CD14-positive monocyte (primary cell): ENCODE results near the gene NDUFAF4. TPM values are rescaled to one million over a fixed set of nuclear protein-coding genes. Genes with fewer than 3 reads are reported as not detected.

Experiments
- DNase-seq, 3 donors: peaks; one replicate each; pipeline ENCODE4 v3.0.0-alpha.2; 2011 to 2022
- H2AFZ ChIP-seq: 2 replicates; pipeline ENCODE4 v1.6.0; 2012; ENCODE audit warnings: mild to moderate bottlenecking, low read depth, low read length, inconsistent platforms; ENCODE audit not compliant: insufficient read depth, poor library complexity, severe bottlenecking
- H3K27ac ChIP-seq, 2 donors: 1 replicate in 1 of 2; 2 replicates in 1 of 2; pipeline ENCODE4 v1.5.1; 2012 to 2013; ENCODE audit warnings: low read length in 2 of 2, control low read depth in 1 of 2, inconsistent platforms in 1 of 2, low read depth in 1 of 2, mild to moderate bottlenecking in 1 of 2
- H3K27me3 ChIP-seq, 2 donors: one replicate each; pipeline versions ENCODE4 v1.6.0 to v1.6.1; 2011 to 2013; ENCODE audit warnings: low read length in 2 of 2; ENCODE audit not compliant: control insufficient read depth in 2 of 2, insufficient read depth in 2 of 2
- H3K36me3 ChIP-seq, 2 donors: replicated peaks in 1 of 2; 1 replicate in 1 of 2; 2 replicates in 1 of 2; pipeline versions ENCODE4 v1.5.1 to v1.6.1; 2012 to 2013; ENCODE audit warnings: low read length in 2 of 2, control low read depth in 1 of 2, inconsistent platforms in 1 of 2, mild to moderate bottlenecking in 1 of 2; ENCODE audit not compliant: insufficient read depth in 2 of 2, control insufficient read depth in 1 of 2
- H3K4me1 ChIP-seq, 2 donors: 1 replicate in 1 of 2; 2 replicates in 1 of 2; pipeline versions ENCODE4 v1.5.1 to v1.6.1; 2012 to 2013; ENCODE audit warnings: low read length in 2 of 2, control low read depth in 1 of 2, inconsistent platforms in 1 of 2, mild to moderate bottlenecking in 1 of 2, moderate library complexity in 1 of 2; ENCODE audit not compliant: insufficient read depth in 2 of 2, control insufficient read depth in 1 of 2
- H3K4me2 ChIP-seq: replicated peaks from 2 replicates; pipeline ENCODE3; 2012; ENCODE audit warnings: low read length, moderate library complexity, mild to moderate bottlenecking; ENCODE audit not compliant: poor library complexity, severe bottlenecking; ENCODE audit errors: extremely low read depth
- H3K4me3 ChIP-seq, 3 experiments: fragments of 200-600 bp in 1 of 3; sonication (generic) in 1 of 3; replicated peaks in 1 of 3; 1 replicate in 2 of 3; 2 replicates in 1 of 3; pipeline ENCODE4 v1.5.1; 2011 to 2013; ENCODE audit warnings: low read length in 3 of 3, mild to moderate bottlenecking in 3 of 3, control low read depth in 2 of 3, low read depth in 2 of 3, inconsistent platforms in 1 of 3, moderate library complexity in 1 of 3
- H3K79me2 ChIP-seq: 2 replicates; pipeline ENCODE4 v1.6.0; 2012; ENCODE audit warnings: mild to moderate bottlenecking, control low read depth, inconsistent platforms, low read length, moderate library complexity; ENCODE audit not compliant: insufficient read depth
- H3K9ac ChIP-seq: 2 replicates; pipeline ENCODE4 v1.6.0; 2017; ENCODE audit warnings: low read length, mild to moderate bottlenecking; ENCODE audit not compliant: insufficient read depth, poor library complexity, severe bottlenecking
- H3K9me3 ChIP-seq, 2 donors: replicated peaks in 1 of 2; 1 replicate in 1 of 2; 2 replicates in 1 of 2; pipeline versions ENCODE4 v1.5.1 to v1.6.1; 2012 to 2013; ENCODE audit warnings: low read length in 2 of 2, control low read depth in 1 of 2; ENCODE audit not compliant: control insufficient read depth in 1 of 2, insufficient read depth in 1 of 2
- H4K20me1 ChIP-seq: 2 replicates; pipeline ENCODE4 v1.6.0; 2012; ENCODE audit warnings: mild to moderate bottlenecking, low read length, control low read depth, moderate library complexity; ENCODE audit not compliant: insufficient read depth
- H3K27ac Mint-ChIP-seq, 7 donors: one replicate each; pipeline ENCODE4 v1.8.0; 2020; ENCODE audit warnings: mild to moderate bottlenecking in 7 of 7, mixed read lengths in 7 of 7, moderate library complexity in 6 of 7, inconsistent platforms in 2 of 7
- H3K27me3 Mint-ChIP-seq, 3 donors: one replicate each; pipeline ENCODE4 v1.8.0; 2021 to 2022; ENCODE audit warnings: low read depth in 3 of 3, mild to moderate bottlenecking in 3 of 3, mixed read lengths in 3 of 3, moderate library complexity in 3 of 3, inconsistent platforms in 1 of 3
- H3K36me3 Mint-ChIP-seq, 2 donors: one replicate each; pipeline ENCODE4 v1.8.0; 2020; ENCODE audit warnings: mixed read lengths in 2 of 2, inconsistent platforms in 1 of 2, mild to moderate bottlenecking in 1 of 2
- H3K4me1 Mint-ChIP-seq: one replicate; pipeline ENCODE4 v1.8.0; 2020; ENCODE audit warnings: mild to moderate bottlenecking, mixed read lengths
- H3K4me3 Mint-ChIP-seq, 2 donors: one replicate each; pipeline ENCODE4 v1.8.0; 2020; ENCODE audit warnings: mild to moderate bottlenecking in 2 of 2, mixed read lengths in 2 of 2, moderate library complexity in 1 of 2
- H3K9me3 Mint-ChIP-seq, 7 donors: one replicate each; pipeline ENCODE4 v1.8.0; 2020 to 2022; ENCODE audit warnings: mixed read lengths in 7 of 7, mild to moderate bottlenecking in 6 of 7, moderate library complexity in 6 of 7, inconsistent platforms in 2 of 7
- CTCF ChIP-seq: fragments of 200-600 bp; IDR thresholded peaks from one replicate; pipeline ENCODE4 v1.8.0; 2022; ENCODE audit warnings: antibody characterized with exemption, mild to moderate bottlenecking
- WGBS: methylation state at CpG from one replicate; pipeline ENCODE4 v1.1.5; 2013; ENCODE audit warnings: missing lambda C conversion rate; ENCODE audit not compliant: insufficient coverage; 5-methylcytosine and 5-hydroxymethylcytosine counted together
- intact Hi-C, 2 donors: fragments of 100-400 bp; cut with micrococcal nuclease; formaldehyde crosslinking; loops; one replicate each; pipeline versions ENCODE4 v1.15.0 to v1.15.1; 2023
- polyA plus RNA-seq, 3 donors: library from polyadenylated mRNA; depleted of rRNA in 1 of 3; unstranded in 2 of 3; stranded (reverse) in 1 of 3; fragments of 300-500 nt in 2 of 3; fragments of >200 nt in 1 of 3; fragmentation: Illumina TruSeq in 2 of 3; gene quantifications; 1 replicate in 2 of 3; 2 replicates in 1 of 3; pipeline ENCODE4 v1.2.3, GENCODE V29; 2012 to 2021

NDUFAF4 gene
- polyA plus RNA-seq, 3 donors, result 7.6 to 17.5 (median 14.9) TPM

- Histone ChIP-seq H3K4me3 (no peak overlapping the region), H3K27me3 (no peaks in the 10 kb centered on the region), H3K27ac (no peak overlapping the region), H3K79me2 (peaks cover 3% of the 10 kb centered on the region), H2AFZ (no peak overlapping the region), H3K9ac (no peak overlapping the region), H4K20me1 (no peaks in the 10 kb centered on the region), H3K36me3 (peaks cover 31 to 47% of the 10 kb centered on the region in 2 donors), H3K4me2 (no peak overlapping the region), H3K9me3 (no peaks in the 10 kb centered on the region), H3K4me1 (no peaks in the 10 kb centered on the region)
- DNase-seq, result no peak
- intact Hi-C loops, result no loop called here
- WGBS, result no CpG with 5 or more reads among the region's 1 CpG
- Mint-ChIP-seq H3K9me3 (no peaks in the 10 kb centered on the region), H3K36me3 (peaks cover 18 to 20% of the 10 kb centered on the region in 2 donors), H3K4me3 (no peak overlapping the region), H3K4me1 (peaks cover 4% of the 10 kb centered on the region), H3K27ac (no peak overlapping the region), H3K27me3 (peaks cover 0 to 2% (median 0%) of the 10 kb centered on the region in 3 donors)
- no peak for TF ChIP-seq CTCF
Measured at GRCh38 chr6:96889146-96889545, 8.5 kb downstream of the NDUFAF4 start.

GRCh38 chr6:96888745-96889144 is 8.9 kb downstream of the NDUFAF4 start:
- Mint-ChIP-seq H3K4me1 (peaks cover 4% of the 10 kb centered on the region), H3K27ac (no peak overlapping the region), H3K4me3 (no peak overlapping the region), H3K9me3 (no peaks in the 10 kb centered on the region), H3K27me3 (peaks cover 0 to 2% (median 0%) of the 10 kb centered on the region in 3 donors), H3K36me3 (peaks cover 18 to 19% of the 10 kb centered on the region in 2 donors)
- Histone ChIP-seq H3K4me3 (no peak overlapping the region), H3K9ac (no peak overlapping the region), H4K20me1 (no peaks in the 10 kb centered on the region), H3K4me2 (no peak overlapping the region), H2AFZ (no peak overlapping the region), H3K4me1 (no peaks in the 10 kb centered on the region), H3K9me3 (no peaks in the 10 kb centered on the region), H3K36me3 (peaks cover 28 to 43% of the 10 kb centered on the region in 2 donors), H3K79me2 (no peaks in the 10 kb centered on the region), H3K27ac (no peak overlapping the region), H3K27me3 (no peaks in the 10 kb centered on the region)
- DNase-seq, result no peak
- no peak for TF ChIP-seq CTCF
- intact Hi-C loops, result no loop called here
- 86% methylated on average over 4 of the region's 5 CpGs for WGBS
